K562 (cell line): ENCODE measurements around the gene LRRC41. TPM values are rescaled to one million over a fixed set of nuclear protein-coding genes. Genes with fewer than 3 reads are reported as not detected.
A peak's percentile ranks its signal among the peaks of the same experiment; 100 is the strongest.

Experiments
- ATAC-seq: fragments of 200-7000 bp; cut with Tn5 transposase; 3 replicates; pipeline ENCODE4 v1.9.1; 2020; ENCODE audit warnings: moderate library complexity
- BruUV-seq: library from RNA; stranded (reverse); fragments of 400-500 nt; replicated peaks from 2 replicates; lab custom pipeline; 2021; lab: Mats Ljungman, UMichigan
- CTCF ChIA-PET: fragments of 300-600 bp; formaldehyde crosslinking; extraction: SDS; loops from one replicate; lab custom pipeline; 2021; ENCODE audit warnings: low intra/inter-chr PET ratio; lab: Yijun Ruan, JAX
- POLR2A ChIA-PET: fragments of 300-600, 350-650 bp; sonication (Branson Sonifier 250); formaldehyde crosslinking; extraction: SDS; loops from one replicate; lab custom pipeline; 2021; ENCODE audit warnings: antibody characterized with exemption, inconsistent platforms; lab: Yijun Ruan, JAX
- DNase-seq, 4 experiments: peaks; one replicate each; pipeline versions ENCODE4 v3.0.0 to v3.0.0-alpha.2; 2011 to 2018; ENCODE audit warnings: low spot score in 3 of 4, mixed read lengths in 3 of 4; ENCODE audit errors: extremely low read depth in 1 of 4
- FAIRE-seq: peaks from 2 replicates; lab custom pipeline; 2011; peaks lifted over from hg19 to GRCh38; lab: Jason Lieb, UNC
- H2AFZ ChIP-seq: 2 replicates; pipeline ENCODE4 v1.6.0; 2011; ENCODE audit warnings: low read depth, low read length, control low read depth, inconsistent platforms
- H3K27ac ChIP-seq: fragments of 200-600 bp; 3 replicates; pipeline ENCODE4 v1.8.0; 2011; ENCODE audit warnings: low read depth, mild to moderate bottlenecking, control low read depth, inconsistent platforms, low read length, moderate library complexity, mixed read lengths; ENCODE audit errors: extremely low read depth
- H3K27me3 ChIP-seq, 2 experiments: fragments of 300-600 bp in 1 of 2; 2 replicates in 1 of 2; 3 replicates in 1 of 2; pipeline versions ENCODE4 v1.6.0 to v1.8.0; 2011; ENCODE audit warnings: inconsistent platforms in 2 of 2, low read length in 2 of 2, mild to moderate bottlenecking in 1 of 2, mixed read lengths in 1 of 2, moderate library complexity in 1 of 2; ENCODE audit not compliant: control insufficient read depth in 2 of 2, insufficient read depth in 2 of 2
- H3K36me3 ChIP-seq: fragments of 300-600 bp; 3 replicates; pipeline ENCODE4 v1.8.0; 2011; ENCODE audit warnings: mild to moderate bottlenecking, low read length, inconsistent platforms; ENCODE audit not compliant: control insufficient read depth, insufficient read depth
- H3K4me1 ChIP-seq, 2 experiments: fragments of 200-600 bp in 1 of 2; replicated peaks in 1 of 2; 2 replicates in 1 of 2; 3 replicates in 1 of 2; pipeline versions ENCODE4 v1.5.1 to v1.8.0; 2011; ENCODE audit warnings: inconsistent platforms in 2 of 2, low read length in 2 of 2, mild to moderate bottlenecking in 1 of 2, mixed read lengths in 1 of 2, moderate library complexity in 1 of 2; ENCODE audit not compliant: control insufficient read depth in 2 of 2, insufficient read depth in 2 of 2
- H3K4me2 ChIP-seq: 2 replicates; pipeline ENCODE4 v1.6.1; 2011; ENCODE audit warnings: low read length, control low read depth, inconsistent platforms, mixed read lengths; ENCODE audit not compliant: insufficient read depth
- H3K4me3 ChIP-seq: fragments of 200-600 bp; sonication (generic), shearing (Covaris generic); 2 replicates; pipeline ENCODE4 v1.5.1; 2016; ENCODE audit warnings: control low read depth, inconsistent platforms
- H3K79me2 ChIP-seq: fragments of 200-600 bp; 3 replicates; pipeline ENCODE4 v1.8.0; 2011; ENCODE audit warnings: low read length, inconsistent platforms; ENCODE audit not compliant: control insufficient read depth, insufficient read depth
- H3K9ac ChIP-seq, 2 experiments: 2 replicates each; pipeline versions ENCODE4 v1.6.0 to v1.6.1; 2011; ENCODE audit warnings: low read depth in 2 of 2, low read length in 2 of 2, control low read depth in 1 of 2, inconsistent platforms in 1 of 2, mild to moderate bottlenecking in 1 of 2, mixed read lengths in 1 of 2; ENCODE audit not compliant: insufficient read depth in 1 of 2
- H3K9me1 ChIP-seq: one replicate; pipeline ENCODE4 v1.6.0; 2011; ENCODE audit warnings: inconsistent platforms, mild to moderate bottlenecking, low read length, moderate library complexity; ENCODE audit not compliant: control insufficient read depth, insufficient read depth
- H3K9me3 ChIP-seq: replicated peaks from 2 replicates; pipeline ENCODE4 v1.5.1; 2011; ENCODE audit warnings: low read depth, low read length, inconsistent platforms; ENCODE audit not compliant: control insufficient read depth, insufficient read depth
- H4K20me1 ChIP-seq: replicated peaks from 2 replicates; pipeline ENCODE4 v1.6.1; 2011; ENCODE audit warnings: low read length, inconsistent platforms, mixed read lengths; ENCODE audit not compliant: control insufficient read depth, insufficient read depth
- NR2C1 ChIP-seq, 2 experiments: fragments of 450-650 bp; IDR thresholded peaks; 2 replicates each; pipeline ENCODE4 v1.6.1; 2017; ENCODE audit warnings: mild to moderate bottlenecking in 2 of 2, antibody characterized with exemption in 1 of 2, inconsistent platforms in 1 of 2, missing compliant biosample characterization in 1 of 2, missing genetic modification characterization in 1 of 2
- POLR2A ChIP-seq: fragments of 450-650 bp; conservative IDR thresholded peaks from 2 replicates; pipeline ENCODE4 v1.6.1; 2016
- SUPT5H ChIP-seq: fragments of 450-650 bp; IDR thresholded peaks from 2 replicates; pipeline ENCODE4 v1.6.1; 2016
- ZNF316 ChIP-seq: fragments of 450-650 bp; IDR thresholded peaks from 2 replicates; pipeline ENCODE4 v1.6.1; 2016
- WGBS: fragments of 100-300 bp; shearing (Covaris generic); methylation state at CpG from one replicate; pipeline ENCODE4 v1.1.6; 2016; ENCODE audit warnings: low coverage, mixed read lengths; ENCODE audit not compliant: insufficient coverage; ENCODE audit errors: missing lambda C conversion rate; 5-methylcytosine and 5-hydroxymethylcytosine counted together
- in situ Hi-C: fragments of 300-500 bp; cut with MboI; formaldehyde crosslinking; loops from 4 replicates; pipeline ENCODE4 v1.15.0; 2018; ENCODE audit warnings: inconsistent platforms, mixed read lengths
- intact Hi-C: fragments of 100-400 bp; cut with micrococcal nuclease; formaldehyde crosslinking; loops from 2 replicates; pipeline ENCODE4 v1.14.2; 2022
- polyA plus RNA-seq, 8 experiments: library from polyadenylated mRNA; depleted of rRNA in 4 of 8; stranded (reverse) in 5 of 8; unstranded in 3 of 8; fragments of >200 nt; fragmentation: Nextera tagmentation in 2 of 8; fragmentation: Illumina TruSeq in 1 of 8; extraction: Ambion mirVana in 2 of 8; extraction: Trizol in 1 of 8; gene quantifications; 2 replicates each; pipeline versions ENCODE4 v1.2.1 to v1.2.3, GENCODE V29; 2011 to 2014; ENCODE audit warnings: inconsistent platforms in 1 of 8, missing spikeins in 1 of 8
- total RNA-seq, 7 experiments: library from RNA; depleted of rRNA in 6 of 7; stranded (reverse); fragments of >200 nt in 6 of 7; fragmentation: Illumina TruSeq in 2 of 7; extraction: Trizol in 2 of 7; gene quantifications; 2 replicates each; pipeline versions ENCODE4 v1.2.1 to v1.2.3, GENCODE V29; 2011 to 2021; ENCODE audit warnings: low replicate concordance in 1 of 7
- TF ChIP-seq, protein P1 (sequence below): sonication (generic); IDR thresholded peaks from 2 replicates; pipeline ENCODE4 v1.6.1; 2016
- TF ChIP-seq, protein P2 (sequence below), 2 experiments: fragments of 450-650 bp in 1 of 2; sonication (generic) in 1 of 2; formaldehyde crosslinking; conservative IDR thresholded peaks; 2 replicates each; pipeline versions ENCODE4 v1.4.0 to v1.8.1; 2020 to 2022; ENCODE audit warnings: mild to moderate bottlenecking in 1 of 2, missing genetic modification reagents in 1 of 2
- TF ChIP-seq, protein P3 (sequence below): fragments of 450-650 bp; formaldehyde crosslinking; IDR thresholded peaks from 2 replicates; pipeline ENCODE4 v1.4.0; 2022; ENCODE audit warnings: missing genetic modification characterization
- TF ChIP-seq, protein P4 (sequence below): IDR thresholded peaks from 2 replicates; pipeline ENCODE4 v1.6.1; 2016; ENCODE audit warnings: missing genetic modification characterization, missing compliant biosample characterization
- TF ChIP-seq, protein P5 (sequence below): fragments of 450-650 bp; formaldehyde crosslinking; conservative IDR thresholded peaks from 2 replicates; pipeline ENCODE4 v1.4.0; 2022; ENCODE audit warnings: mild to moderate bottlenecking, missing genetic modification characterization

The LRRC41 gene
- total and polyA plus RNA-seq, 9 of the 15 experiments (the other 6 are each of a cell fraction or from before 2014, with no cell fraction given) = 10.5 to 64.7 (median 44.2) TPM

DNA sequence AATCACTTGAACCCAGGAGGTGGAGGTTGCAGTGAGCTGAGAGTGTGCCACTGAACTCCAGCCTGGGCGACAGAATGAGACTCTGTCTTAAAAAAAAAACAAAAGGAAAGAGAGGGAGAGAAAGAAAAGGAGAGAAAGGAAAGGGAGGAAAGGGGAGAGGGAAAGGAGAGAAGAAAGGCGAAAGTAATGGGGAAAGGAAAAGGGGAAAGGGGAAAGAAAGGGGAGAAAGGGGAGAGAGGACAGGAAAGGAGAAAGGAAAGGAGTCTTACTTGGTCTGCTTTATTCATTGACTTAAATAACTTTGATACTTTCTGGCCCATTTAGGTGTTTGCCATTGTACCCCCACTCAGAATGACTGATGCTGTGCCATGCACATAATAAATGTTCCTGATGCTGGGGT is 48.9 kb upstream of the LRRC41 start:
- POLR2A ChIA-PET = interaction anchor here (0.8 to 1.7 kb wide), 4 partner anchors 9 to 15 kb away, joined by 3 to 11 read pairs (median 5); no protein-coding TSS in a partner anchor

More for the DNA sequence above, 48.9 kb upstream of the LRRC41 start:
- no peaks in the 10 kb centered on the region for H3K9me3 ChIP-seq
- no TSS peak for BruUV-seq
- H4K20me1 ChIP-seq = no peaks in the 10 kb centered on the region
- H3K4me3 ChIP-seq = no peak overlapping the region
- FAIRE-seq (no peak), ATAC-seq (no peak)
- 57% methylated on average over 1 of the region's 2 CpGs for WGBS
- H3K36me3 ChIP-seq = peaks cover 92% of the 10 kb centered on the region
- H2AFZ ChIP-seq = no peak overlapping the region
- H3K79me2 ChIP-seq = peaks cover 28% of the 10 kb centered on the region
- intact Hi-C loops = no loop called here
- no peaks in the 10 kb centered on the region for H3K9me1 ChIP-seq
- no peaks in the 10 kb centered on the region for H3K27me3 ChIP-seq
- TF ChIP-seq SUPT5H = peak; percentile 40; the same call in 1 of the 2 replicates
- no peak for TF ChIP-seq NR2C1 (IDR thresholded peaks at IDR 0.05)
- no peak for TF ChIP-seq NR2C1 (tag; IDR thresholded peaks at IDR 0.05)
- TF ChIP-seq, protein P1, sequence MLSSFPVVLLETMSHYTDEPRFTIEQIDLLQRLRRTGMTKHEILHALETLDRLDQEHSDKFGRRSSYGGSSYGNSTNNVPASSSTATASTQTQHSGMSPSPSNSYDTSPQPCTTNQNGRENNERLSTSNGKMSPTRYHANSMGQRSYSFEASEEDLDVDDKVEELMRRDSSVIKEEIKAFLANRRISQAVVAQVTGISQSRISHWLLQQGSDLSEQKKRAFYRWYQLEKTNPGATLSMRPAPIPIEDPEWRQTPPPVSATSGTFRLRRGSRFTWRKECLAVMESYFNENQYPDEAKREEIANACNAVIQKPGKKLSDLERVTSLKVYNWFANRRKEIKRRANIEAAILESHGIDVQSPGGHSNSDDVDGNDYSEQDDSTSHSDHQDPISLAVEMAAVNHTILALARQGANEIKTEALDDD = no peak
- TF ChIP-seq ZNF316 = no peak
- TF ChIP-seq POLR2A = 0 out of 2 replicates have a peak, but pooled peaks have one; percentile 51
- TF ChIP-seq, protein P2, sequence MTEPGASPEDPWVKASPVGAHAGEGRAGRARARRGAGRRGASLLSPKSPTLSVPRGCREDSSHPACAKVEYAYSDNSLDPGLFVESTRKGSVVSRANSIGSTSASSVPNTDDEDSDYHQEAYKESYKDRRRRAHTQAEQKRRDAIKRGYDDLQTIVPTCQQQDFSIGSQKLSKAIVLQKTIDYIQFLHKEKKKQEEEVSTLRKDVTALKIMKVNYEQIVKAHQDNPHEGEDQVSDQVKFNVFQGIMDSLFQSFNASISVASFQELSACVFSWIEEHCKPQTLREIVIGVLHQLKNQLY (CRISPR knock-in tag; conservative IDR thresholded peaks at IDR 0.05) = no peak
- TF ChIP-seq, protein P3, sequence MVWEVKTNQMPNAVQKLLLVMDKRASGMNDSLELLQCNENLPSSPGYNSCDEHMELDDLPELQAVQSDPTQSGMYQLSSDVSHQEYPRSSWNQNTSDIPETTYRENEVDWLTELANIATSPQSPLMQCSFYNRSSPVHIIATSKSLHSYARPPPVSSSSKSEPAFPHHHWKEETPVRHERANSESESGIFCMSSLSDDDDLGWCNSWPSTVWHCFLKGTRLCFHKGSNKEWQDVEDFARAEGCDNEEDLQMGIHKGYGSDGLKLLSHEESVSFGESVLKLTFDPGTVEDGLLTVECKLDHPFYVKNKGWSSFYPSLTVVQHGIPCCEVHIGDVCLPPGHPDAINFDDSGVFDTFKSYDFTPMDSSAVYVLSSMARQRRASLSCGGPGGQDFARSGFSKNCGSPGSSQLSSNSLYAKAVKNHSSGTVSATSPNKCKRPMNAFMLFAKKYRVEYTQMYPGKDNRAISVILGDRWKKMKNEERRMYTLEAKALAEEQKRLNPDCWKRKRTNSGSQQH = 0 out of 2 replicates have a peak, but pooled peaks have one; percentile 58
- TF ChIP-seq, protein P4, sequence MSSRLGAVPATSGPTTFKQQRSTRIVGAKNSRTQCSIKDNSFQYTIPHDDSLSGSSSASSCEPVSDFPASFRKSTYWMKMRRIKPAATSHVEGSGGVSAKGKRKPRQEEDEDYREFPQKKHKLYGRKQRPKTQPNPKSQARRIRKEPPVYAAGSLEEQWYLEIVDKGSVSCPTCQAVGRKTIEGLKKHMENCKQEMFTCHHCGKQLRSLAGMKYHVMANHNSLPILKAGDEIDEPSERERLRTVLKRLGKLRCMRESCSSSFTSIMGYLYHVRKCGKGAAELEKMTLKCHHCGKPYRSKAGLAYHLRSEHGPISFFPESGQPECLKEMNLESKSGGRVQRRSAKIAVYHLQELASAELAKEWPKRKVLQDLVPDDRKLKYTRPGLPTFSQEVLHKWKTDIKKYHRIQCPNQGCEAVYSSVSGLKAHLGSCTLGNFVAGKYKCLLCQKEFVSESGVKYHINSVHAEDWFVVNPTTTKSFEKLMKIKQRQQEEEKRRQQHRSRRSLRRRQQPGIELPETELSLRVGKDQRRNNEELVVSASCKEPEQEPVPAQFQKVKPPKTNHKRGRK (tag) = peak; percentile 16; the same call in 1 of the 2 replicates
- TF ChIP-seq, protein P5, sequence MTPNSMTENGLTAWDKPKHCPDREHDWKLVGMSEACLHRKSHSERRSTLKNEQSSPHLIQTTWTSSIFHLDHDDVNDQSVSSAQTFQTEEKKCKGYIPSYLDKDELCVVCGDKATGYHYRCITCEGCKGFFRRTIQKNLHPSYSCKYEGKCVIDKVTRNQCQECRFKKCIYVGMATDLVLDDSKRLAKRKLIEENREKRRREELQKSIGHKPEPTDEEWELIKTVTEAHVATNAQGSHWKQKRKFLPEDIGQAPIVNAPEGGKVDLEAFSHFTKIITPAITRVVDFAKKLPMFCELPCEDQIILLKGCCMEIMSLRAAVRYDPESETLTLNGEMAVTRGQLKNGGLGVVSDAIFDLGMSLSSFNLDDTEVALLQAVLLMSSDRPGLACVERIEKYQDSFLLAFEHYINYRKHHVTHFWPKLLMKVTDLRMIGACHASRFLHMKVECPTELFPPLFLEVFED (CRISPR knock-in tag) = no peak
- TF ChIP-seq, all 486 proteins: peak for 4
- Histone ChIP-seq H3K4me1 (peaks cover 0 to 7% of the 10 kb centered on the region in 2 experiments; a peak in 3 of 5 replicates), H3K9ac (no peak overlapping the region), H3K27ac (no peak overlapping the region), H3K4me2 (no peak overlapping the region)
- CTCF ChIA-PET = no interaction called here
- no peak for DNase-seq
- in situ Hi-C loops = no loop called here
